Adrenal gland (tissue), 5 donors: ENCODE results near the gene TSPAN9.

ENCODE experiments used
- CTCF ChIP-seq, 6 experiments: fragments of 450-650 bp in 4 of 6; fragments of 200-600 bp in 2 of 6; sonication (generic) in 1 of 6; IDR thresholded peaks; 1 replicate in 5 of 6; 2 replicates in 1 of 6; pipeline versions ENCODE4 v1.5.1 to v1.8.0; 2016 to 2021; ENCODE audit warnings: antibody characterized with exemption in 6 of 6, mild to moderate bottlenecking in 2 of 6, moderate library complexity in 1 of 6
- POLR2A ChIP-seq, 2 donors: fragments of 450-650 bp; IDR thresholded peaks; one replicate each; pipeline ENCODE4 v1.6.1; 2017; ENCODE audit warnings: antibody characterized with exemption in 2 of 2, mild to moderate bottlenecking in 2 of 2, moderate library complexity in 1 of 2
- donor health status: DM: no; HTN: no; CAD: no.

- peak; percentile 80 to 92 (median 86) for TF ChIP-seq CTCF (IDR thresholded peaks at IDR 0.05)
- TF ChIP-seq POLR2A (IDR thresholded peaks at IDR 0.05) = no peak
These were observed 223.0 kb downstream of the TSPAN9 start for GRCh38 chr12:3299929-3300832.
